HG02970 (cell line): ENCODE measurements around the gene TULP4.
"Not testable (repeated sequence)": the region's sequence is repeated elsewhere in the genome, so short reads cannot be mapped to it uniquely, and the experiment has no call there.

Source experiments
- ATAC-seq: cut with Tn5 transposase; IDR thresholded peaks from one replicate; pipeline ENCODE4 v1.9.1; 2021; ENCODE audit warnings: mild to moderate bottlenecking, moderate library complexity, moderate number of reproducible peaks; ENCODE audit not compliant: unreplicated experiment, low FRiP score

Gene TULP4

DNA sequence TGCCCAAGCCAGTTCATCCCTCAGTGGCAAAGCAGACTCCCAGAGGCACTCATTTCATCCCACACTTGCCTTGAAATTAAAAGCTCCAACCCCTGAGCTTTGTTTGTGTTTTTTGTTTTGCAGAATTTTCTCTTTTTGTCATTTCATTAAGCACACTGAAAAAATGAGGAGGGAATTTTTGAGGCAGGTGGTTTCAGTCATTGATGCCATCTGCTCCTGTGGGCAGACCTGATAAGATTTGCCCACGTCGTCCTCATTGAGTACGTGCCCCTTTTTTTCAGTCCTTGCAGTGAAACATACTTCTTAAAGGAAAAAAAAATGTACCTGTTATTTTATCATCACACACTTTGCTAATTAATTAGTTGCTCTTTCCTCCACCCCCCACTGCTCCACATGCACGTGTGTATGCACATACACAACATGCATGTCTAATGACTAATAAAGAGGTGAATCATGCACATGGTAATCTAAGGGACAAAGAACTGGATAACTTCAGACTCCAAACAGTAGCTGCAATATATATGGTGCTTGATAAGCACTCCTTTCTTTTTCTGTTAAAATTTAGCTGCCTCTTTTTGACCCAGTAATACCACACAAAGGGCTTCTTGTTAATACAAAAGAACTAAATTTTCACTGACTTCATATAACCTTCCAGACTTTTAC is 145.5 kb downstream of the TULP4 start:
- ATAC-seq = no peak

DNA sequence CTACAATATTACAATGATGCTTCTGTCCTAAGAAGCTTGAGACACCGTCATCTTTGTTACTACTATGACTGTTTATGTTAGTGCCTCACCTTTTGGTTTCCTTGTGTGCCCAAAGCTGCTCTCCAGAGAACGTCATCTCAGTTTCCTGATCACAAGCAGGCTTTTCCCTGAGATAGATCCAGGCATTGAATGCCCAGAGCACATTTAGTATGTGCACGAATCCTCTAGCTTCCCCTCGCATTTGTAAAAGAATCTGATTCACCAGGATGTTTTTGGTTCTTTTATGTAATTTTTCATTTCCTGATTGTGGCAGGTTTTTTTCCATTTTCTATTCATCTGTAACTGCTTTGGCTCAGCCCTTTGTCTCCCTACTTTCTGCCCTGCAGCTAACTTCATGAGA is 147.5 kb downstream of the TULP4 start:
- ATAC-seq = no peak

DNA sequence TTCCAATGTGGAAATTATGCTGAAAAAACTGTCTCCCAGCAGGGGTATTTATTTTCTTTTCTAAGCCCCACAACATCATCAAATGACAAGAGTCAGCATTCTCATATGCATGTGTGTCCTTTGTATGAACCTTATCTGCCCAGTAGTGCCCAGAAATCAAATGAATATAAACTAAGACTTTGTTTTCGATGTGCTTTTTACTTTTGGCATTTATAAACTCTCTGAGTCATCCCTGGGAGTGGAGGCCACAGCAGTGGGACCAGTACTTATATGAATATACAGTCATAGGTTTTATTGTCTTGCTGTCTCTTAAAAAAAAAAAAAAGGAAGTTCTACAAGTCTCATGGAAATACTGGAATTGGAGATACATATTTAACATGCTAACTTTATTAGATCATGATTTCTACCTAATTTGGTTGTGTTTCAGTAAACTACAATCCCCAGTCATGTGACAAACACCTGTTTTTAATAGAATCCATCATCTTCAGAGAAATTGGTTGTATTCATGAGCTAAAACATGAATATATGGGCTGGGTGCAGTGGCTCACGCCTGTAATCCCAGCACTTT is 148.4 kb downstream of the TULP4 start:
- ATAC-seq = no peak

DNA sequence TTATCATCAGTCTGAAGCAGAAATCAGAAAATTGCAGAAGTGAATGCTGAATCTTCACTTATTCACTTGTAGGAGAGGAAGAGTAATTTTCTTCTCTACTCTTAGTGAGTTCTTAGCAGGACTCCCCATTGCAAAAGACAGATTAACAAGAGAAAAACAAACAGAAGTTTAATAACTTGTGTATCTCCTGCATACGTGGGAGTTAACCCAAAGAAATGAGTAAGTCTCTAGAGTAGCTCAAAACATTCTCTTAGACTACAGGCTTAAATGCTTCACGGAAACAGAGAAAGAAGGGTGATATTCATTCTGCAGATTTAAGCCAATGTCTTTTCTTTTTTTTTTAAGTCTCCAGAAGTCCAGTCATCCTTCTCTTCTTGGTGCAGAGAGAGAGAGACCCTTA is 149.7 kb downstream of the TULP4 start:
- ATAC-seq = no peak

DNA sequence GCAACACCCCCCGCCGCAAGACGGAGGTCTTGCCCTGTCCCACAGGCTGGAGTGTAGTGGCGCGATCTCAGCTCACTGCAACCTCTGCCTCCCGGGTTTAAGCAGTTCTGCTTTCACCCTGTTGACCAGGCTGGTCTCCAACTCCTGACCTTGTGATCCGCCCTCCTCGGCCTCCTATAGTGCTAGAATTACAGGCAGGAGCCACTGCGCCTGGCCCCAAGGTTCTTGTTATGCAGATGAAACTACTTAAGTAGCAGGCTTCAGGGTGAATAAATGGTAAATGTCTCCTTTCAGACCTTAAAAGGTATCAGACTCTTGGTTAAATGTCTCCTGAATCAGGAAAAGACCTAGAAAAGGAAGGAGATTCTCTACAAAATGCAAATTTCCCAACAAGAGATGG is 152.2 kb downstream of the TULP4 start:
- ATAC-seq = no peak

DNA sequence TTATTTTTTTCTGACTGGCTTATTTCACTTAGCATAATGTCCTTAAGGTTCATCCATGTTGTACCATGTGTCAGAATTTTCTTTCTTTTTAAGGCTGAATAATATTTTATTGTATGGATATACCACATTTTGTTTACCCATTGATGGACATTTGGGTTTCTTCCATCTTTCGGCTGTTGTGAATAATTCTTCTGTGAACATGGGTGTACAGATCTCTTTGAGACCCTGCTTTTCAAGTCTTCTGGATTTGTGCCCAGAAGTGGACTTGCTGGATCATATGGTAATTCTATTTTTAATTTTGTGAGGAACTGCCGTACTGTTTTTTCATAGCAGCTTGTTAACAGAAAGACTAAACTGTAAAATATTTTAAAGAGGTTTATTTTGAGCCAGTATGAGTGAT is 153.0 kb downstream of the TULP4 start:
- no peak for ATAC-seq

DNA sequence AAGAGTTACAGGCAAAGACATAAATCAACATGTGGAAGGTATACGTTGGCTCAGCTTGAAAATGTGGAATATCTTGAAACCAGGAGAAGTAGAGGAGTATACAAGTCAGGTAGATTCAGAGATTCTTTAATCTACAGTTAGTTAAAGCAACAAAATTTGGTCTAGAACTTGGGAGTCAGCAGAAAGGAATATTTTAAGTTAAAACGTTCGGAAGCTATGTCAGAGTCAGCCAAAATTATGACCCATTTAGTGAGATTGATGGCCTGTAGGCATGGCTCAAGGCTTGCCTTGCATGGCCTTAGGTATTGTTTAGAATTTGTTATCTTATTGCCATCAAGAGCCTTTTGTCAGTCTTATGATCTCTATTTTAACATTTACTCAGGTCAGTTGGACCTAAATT is 153.5 kb downstream of the TULP4 start:
- ATAC-seq = no peak

DNA sequence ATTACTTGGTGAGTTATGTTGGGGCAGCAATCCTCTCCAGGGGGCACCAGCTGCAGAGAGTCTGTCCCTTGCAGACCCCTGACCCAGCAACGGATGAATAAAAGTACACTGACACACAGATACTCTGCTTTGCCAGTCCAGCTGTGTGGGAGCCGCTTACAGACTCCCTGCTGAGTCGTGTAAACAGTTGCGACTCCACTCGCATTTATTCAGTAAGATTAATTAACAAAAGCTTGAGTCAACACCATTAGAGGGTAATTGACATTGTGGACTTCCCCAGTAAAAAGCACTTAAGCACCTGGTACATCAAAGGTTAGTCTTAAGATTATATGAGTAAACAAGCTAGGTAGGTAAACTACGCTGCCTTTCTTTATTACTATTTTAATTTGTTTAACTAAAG is 155.7 kb downstream of the TULP4 start:
- ATAC-seq = no peak

DNA sequence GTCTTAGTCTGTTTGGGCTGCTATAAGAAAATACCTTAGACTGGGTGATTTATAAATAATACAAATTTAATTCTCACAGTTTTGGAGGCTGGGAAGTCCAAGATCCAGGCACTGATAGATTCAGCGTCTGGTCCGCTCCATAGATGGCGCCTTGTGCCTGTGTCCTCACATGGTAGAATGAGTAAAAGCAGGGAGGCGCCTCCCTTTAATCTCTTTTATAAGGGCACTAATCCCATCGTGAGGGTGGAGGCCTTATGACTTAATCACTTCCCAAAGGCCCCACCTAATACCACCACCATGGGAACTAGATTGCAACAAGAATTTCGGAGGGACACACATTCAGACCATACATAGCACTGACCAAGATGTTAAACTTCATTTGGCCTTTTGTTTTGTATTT is 156.4 kb downstream of the TULP4 start:
- ATAC-seq = no peak

DNA sequence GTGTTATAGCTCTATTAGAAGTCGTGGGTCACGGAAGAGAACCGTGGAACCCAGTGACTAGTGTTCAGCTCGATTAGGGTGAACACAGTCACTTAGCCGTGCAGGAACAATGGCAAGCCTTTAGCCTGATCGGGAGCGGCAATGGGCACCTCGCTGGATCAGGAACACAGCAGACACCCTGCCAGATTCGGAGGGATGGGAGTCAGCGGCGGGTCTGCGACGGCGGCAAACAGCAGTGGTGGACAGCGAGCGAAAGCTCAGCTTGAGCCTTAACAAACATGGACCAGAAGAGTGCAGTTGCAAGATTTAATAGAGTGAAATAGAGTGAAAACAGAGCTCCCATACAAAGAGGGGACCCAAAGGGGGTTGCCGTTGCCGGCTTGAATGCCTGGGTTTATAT is 157.8 kb downstream of the TULP4 start:
- ATAC-seq = not testable (repeated sequence)

DNA sequence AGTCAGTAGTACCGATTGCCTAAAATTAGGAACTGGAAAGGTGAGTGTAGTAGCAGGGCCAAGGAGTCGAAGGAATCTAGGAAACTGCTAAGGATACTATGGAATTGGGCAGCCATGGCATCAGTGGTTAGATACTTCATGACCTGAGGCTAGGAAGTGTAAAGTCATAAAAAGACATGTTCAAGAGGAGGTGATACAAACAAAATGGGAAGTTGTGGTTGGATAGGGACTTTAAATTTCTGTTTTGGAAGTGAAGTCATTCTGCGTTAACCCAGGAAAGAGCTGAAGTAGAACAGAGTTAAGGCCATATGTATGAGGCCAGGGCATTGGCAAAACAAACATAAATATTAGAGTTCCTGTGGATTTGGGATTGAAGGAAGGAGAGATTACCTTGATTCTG is 159.1 kb downstream of the TULP4 start:
- ATAC-seq = no peak

DNA sequence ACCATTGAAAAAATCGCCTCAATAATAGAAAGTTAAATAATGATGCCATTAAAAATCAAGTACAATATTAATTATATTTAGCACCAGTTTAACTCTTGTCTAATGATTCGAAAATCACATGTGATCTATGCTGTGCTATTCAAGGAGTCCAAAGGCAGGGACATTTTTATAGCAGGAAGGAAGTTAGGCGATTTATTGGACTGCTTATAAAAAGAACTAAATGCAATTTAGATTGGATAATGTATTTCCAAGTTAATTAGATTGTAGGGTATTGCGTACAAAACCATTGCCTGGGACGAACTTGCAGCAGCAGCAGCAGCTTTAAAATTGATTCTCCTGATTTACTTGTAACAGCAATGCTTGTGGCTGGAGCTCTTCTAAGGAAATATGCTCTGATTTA is 160.2 kb downstream of the TULP4 start:
- ATAC-seq = no peak

DNA sequence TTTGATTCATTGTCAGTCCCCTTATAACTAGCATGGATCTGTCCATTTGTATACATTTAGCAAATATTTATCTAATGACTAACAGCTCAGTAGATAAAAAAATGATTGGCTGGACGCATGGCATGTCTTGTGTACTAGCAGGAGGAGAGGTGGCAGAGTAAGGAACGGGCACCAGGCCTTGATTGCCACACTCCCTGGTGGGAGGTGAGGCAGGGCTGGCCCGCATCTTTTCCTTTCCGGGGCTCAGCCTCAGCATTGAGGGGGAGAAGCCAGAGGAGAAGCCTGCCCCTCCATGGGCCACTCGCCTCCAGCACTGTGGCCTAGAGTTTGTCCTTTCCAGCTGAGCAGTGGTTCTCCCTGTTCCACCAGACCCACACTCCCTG is 162.7 kb downstream of the TULP4 start:
- no peak for ATAC-seq

DNA sequence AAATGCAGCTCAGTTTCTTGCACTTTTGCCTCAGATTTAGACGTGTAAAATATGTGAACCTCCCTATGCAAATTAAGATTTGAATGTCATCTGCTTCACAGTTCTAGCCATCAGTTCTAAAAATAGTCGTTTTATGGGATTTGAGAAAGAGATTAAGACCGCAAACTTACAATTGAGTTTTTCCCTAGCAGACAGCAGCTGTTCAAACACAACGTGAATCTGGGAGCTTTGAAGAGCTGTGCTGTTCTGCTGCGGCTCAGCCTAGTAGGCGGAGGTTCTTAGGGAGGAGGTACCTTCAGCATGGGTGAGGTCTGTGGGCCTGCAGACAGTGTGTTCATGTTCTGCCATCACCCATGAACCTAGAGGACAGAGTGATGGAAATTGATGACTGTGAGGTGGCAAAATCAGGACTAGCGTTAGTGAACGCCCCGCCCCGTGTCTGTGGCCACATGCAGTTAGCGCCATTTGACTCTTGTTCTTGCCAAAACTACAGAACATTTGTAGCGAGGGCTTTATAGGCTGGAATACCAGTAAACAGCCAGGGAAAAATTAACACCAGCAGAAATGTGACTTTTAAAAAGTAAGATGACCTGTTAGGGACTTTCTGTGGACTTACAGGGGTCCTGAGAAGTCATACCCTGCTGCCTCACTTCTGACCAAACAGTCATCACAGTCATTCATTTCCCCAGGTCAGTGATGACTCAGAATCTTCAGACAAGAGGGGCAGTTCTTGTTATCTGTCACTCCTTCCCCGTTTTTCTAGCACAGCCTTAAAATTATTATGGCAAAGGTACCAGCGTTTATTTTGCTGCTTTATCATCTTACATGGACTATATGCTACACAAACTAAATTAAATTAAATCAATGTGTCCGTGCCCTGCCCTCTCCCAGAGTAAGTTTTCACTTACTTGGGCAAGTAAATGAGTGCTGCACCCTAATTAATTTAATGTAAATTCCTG is 163.4 kb downstream of the TULP4 start:
- peak; percentile 72 for ATAC-seq

DNA sequence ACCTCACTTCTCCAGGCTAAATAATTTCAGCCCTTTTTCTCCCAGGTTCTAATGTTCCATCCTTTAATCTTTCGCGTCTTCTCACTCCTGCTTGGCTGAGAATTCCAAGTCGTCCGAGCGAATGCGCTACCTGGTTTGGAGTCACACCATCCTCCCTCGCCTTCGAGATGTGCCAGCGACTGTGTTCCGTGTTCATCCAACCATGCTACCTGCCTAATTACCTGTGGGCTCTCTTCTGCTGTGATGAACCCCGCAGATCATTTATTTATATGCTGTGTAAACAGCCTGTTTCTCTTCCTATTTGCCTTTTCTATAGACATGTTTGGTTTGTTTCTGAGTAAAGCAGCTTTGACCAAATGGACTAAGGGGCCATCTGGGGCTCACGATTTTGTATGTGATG is 164.1 kb downstream of the TULP4 start:
- ATAC-seq = peak; percentile 4

DNA sequence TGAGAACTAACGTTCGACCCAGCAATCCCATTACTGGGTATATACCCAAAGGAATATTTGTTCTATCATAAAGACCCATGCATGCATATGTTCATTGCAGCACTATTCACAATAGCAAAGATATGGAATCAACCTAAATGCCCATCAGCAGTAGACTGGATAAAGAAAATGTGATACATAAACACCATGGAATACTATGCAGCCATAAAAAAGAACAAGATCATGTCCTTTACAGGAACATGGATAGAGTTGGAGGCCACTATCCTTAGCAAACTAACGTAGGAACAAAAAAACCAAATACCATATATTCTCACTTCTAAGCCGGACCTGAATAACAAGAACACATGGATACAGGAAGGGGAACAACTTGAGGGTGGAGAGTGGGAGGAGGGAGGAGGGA is 165.5 kb downstream of the TULP4 start:
- not testable (repeated sequence) for ATAC-seq

DNA sequence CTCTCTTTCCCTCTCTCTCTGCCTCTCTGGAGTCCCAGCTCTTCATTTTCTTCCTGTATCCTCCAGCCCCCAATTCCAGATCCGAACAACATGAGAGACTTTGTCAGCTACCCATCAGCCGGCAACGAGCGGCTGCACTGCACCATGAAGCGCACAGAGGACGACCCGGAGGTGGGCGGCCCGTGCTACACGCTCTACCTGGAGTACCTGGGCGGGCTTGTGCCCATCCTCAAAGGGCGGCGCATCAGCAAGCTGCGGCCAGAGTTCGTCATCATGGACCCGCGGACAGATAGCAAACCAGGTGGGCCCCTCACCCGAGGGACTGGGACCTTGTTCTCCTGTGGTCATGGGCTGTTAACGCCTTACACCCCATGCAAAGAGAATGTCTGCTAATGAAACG is 168.7 kb downstream of the TULP4 start:
- no peak for ATAC-seq

DNA sequence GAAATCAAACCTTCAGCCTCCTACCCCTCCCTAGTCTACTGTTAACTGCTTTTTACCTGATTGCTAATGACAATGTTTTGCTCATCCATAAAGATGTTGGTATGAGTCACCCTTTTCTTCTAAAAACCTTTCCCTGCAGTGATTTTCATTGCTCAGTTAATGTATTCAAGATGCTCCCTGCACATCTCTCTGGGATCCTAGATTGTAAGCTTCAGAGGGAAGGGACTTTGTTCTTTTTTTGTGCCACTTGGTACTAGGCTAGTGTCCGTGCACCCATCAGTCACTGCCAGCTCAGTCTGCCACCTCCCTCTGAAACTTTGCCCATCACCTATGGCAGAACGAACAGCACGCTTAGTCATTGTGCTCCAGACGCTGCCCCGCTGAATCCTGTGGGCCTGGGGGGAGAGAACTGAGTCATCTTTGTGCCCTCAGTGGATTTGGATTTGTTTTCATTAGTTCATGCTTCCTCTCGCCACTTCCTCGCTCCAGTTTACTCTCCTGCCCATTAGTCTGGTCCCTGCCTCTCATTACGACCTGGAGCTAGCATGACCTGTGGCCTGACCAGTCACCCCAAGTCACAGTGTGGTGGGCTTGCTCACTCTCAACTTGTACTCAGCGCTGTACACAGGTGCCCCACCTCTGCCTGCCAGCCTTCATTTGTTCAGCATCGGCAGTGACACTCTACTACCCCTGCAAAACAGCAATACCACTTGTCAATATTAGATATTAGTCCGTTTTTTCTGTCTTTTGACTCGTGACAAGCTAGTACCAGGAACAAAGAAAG is 169.6 kb downstream of the TULP4 start:
- no peak for ATAC-seq

DNA sequence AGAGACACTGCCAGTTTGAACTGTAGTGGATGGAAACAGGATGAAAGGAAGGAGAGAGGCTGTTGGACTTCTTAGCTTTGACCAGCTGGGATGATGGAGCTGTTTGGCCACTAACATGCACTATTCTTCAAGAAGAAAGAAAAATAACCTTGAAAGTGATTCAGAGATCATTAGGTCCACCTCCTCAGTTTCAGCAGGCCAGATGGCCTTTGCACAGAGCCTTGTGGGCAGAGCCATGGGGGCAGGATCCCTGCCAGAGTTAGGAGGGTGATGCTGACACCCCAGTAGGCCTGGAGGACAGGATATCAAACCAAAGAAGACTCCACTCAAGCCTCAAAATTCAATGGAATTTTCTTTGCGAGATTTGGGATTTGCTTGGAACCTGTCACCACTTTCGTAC is 173.2 kb downstream of the TULP4 start:
- ATAC-seq = no peak

DNA sequence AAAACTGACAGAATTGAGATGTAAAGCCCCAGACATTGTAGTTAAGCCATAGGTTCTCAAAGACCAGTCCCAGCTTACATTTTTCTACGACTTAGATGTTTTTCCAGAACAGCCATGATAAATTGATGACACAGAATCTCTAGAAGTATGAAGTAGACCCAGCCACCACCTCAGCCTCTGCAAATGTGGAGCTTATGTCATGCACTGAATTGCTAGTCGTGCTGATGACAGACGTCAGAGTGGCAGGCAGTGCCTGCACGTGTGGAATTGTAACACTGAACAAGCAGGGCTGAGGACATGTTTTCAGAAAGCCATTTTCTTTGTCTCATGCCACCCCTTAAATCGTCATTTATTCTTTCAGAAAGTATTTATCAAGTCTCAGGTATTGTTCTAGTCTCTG is 175.2 kb downstream of the TULP4 start:
- ATAC-seq = no peak

DNA sequence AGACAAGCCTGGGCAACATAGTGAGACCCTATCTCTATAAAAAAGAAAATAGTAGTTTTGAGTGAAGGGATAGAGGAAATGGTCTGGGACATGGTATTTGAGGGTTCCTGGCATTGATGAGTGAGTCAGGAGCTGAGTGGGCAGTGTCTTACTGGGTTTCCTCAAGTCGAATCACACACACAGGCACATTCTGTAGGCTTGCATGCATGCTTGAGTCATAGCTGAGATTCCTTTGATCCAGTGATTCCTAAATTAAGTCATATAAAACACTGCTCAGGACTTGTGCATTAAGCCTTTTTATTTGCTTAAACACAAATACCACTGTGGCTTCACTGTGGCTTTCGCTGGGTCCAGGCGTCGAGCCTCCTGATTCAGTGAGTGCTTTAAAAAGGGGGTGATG is 175.8 kb downstream of the TULP4 start:
- ATAC-seq = no peak
